GM23248 (cell line): ENCODE measurements around the gene AACS. TPM values are rescaled to one million over a fixed set of nuclear protein-coding genes. Genes with fewer than 3 reads are reported as not detected.

Experiments
- DNase-seq: peaks from one replicate; pipeline ENCODE4 v3.0.0-alpha.2; 2015
- H2AFZ ChIP-seq: fragments of 200-600 bp; sonication (generic); 2 replicates; pipeline ENCODE4 v1.6.1; 2016; ENCODE audit warnings: antibody characterized with exemption
- H3F3A ChIP-seq: fragments of 200-600 bp; sonication (generic); 2 replicates; pipeline ENCODE4 v1.6.1; 2016; ENCODE audit warnings: mild to moderate bottlenecking, antibody characterized with exemption, mixed run types; ENCODE audit not compliant: insufficient read depth
- H3K27ac ChIP-seq: fragments of 200-600 bp; sonication (generic); 2 replicates; pipeline ENCODE4 v1.5.1; 2016; ENCODE audit warnings: mild to moderate bottlenecking
- H3K27me3 ChIP-seq: fragments of 200-600 bp; sonication (generic); replicated peaks from 2 replicates; pipeline ENCODE4 v1.6.1; 2016; ENCODE audit warnings: mild to moderate bottlenecking; ENCODE audit not compliant: insufficient read depth
- H3K36me3 ChIP-seq: fragments of 200-600 bp; sonication (generic); 2 replicates; pipeline ENCODE4 v1.6.1; 2016; ENCODE audit warnings: low read depth, mild to moderate bottlenecking
- H3K4me1 ChIP-seq: fragments of 200-600 bp; sonication (generic); 2 replicates; pipeline ENCODE4 v1.6.1; 2016; ENCODE audit warnings: mild to moderate bottlenecking; ENCODE audit not compliant: insufficient read depth
- H3K4me2 ChIP-seq: fragments of 200-600 bp; sonication (generic); one replicate; pipeline ENCODE4 v1.6.1; 2016; ENCODE audit warnings: mild to moderate bottlenecking; ENCODE audit not compliant: unreplicated experiment
- H3K4me3 ChIP-seq: fragments of 200-600 bp; sonication (generic); 2 replicates; pipeline ENCODE4 v1.5.1; 2016; ENCODE audit warnings: mild to moderate bottlenecking
- H3K79me2 ChIP-seq: fragments of 200-600 bp; sonication (generic); 2 replicates; pipeline ENCODE4 v1.6.1; 2016; ENCODE audit warnings: mild to moderate bottlenecking; ENCODE audit not compliant: insufficient read depth
- H3K9ac ChIP-seq: fragments of 200-600 bp; sonication (generic); 2 replicates; pipeline ENCODE4 v1.6.1; 2016; ENCODE audit warnings: mild to moderate bottlenecking
- H3K9me2 ChIP-seq: fragments of 200-600 bp; sonication (generic); 2 replicates; pipeline ENCODE4 v1.6.1; 2016; ENCODE audit warnings: mixed run types, mild to moderate bottlenecking, moderate library complexity; ENCODE audit not compliant: insufficient read depth
- H3K9me3 ChIP-seq: fragments of 200-600 bp; sonication (generic); one replicate; pipeline ENCODE4 v1.6.1; 2017; ENCODE audit warnings: low read depth
- H4K20me1 ChIP-seq: fragments of 200-600 bp; sonication (generic); 2 replicates; pipeline ENCODE4 v1.6.0; 2016; ENCODE audit not compliant: insufficient read depth
- EZH2 ChIP-seq: fragments of 200-600 bp; sonication (generic); IDR thresholded peaks from 2 replicates; pipeline ENCODE4 v1.6.1; 2018; ENCODE audit warnings: antibody characterized with exemption, mild to moderate bottlenecking; ENCODE audit not compliant: insufficient read depth, poor library complexity, severe bottlenecking
- EZH2phosphoT487 ChIP-seq: fragments of 200-600 bp; sonication (generic); IDR thresholded peaks from 2 replicates; pipeline ENCODE4 v1.6.1; 2018; ENCODE audit warnings: antibody characterized with exemption, moderate library complexity, mild to moderate bottlenecking, low read depth; ENCODE audit not compliant: insufficient read depth
- WGBS, 2 experiments: methylation state at CpG; one replicate each; pipeline ENCODE4 v1.1.6; 2015 to 2017; ENCODE audit warnings: low lambda C conversion rate in 2 of 2, low coverage in 1 of 2; ENCODE audit errors: missing lambda C conversion rate in 2 of 2; 5-methylcytosine and 5-hydroxymethylcytosine counted together
- in situ Hi-C: fragments of 300-500 bp; cut with MboI; formaldehyde crosslinking; loops from 2 replicates; pipeline ENCODE4 v1.15.0; 2020
- polyA plus RNA-seq: library from polyadenylated mRNA; unstranded; fragments of >200 nt; fragmentation: Nextera tagmentation; extraction: Ambion mirVana; gene quantifications from 2 replicates; pipeline ENCODE4 v1.2.1, GENCODE V29; 2016
- total RNA-seq: library from RNA; depleted of rRNA; stranded (reverse); fragments of >200 nt; shearing (Covaris generic); gene quantifications from 2 replicates; pipeline ENCODE4 v1.2.3, GENCODE V29; 2014

The AACS gene
- total and polyA plus RNA-seq, 2 experiments from 2014 or later, result 14.7 to 16.9 TPM

- 65 to 73% methylated on average over 11 of the region's 11 CpGs for WGBS, 2 experiments
- Histone ChIP-seq H4K20me1 (no peaks in the 10 kb centered on the region), H3K79me2 (no peaks in the 10 kb centered on the region), H3K27ac (no peak overlapping the region), H2AFZ (no peak overlapping the region), H3K9me2 (no peaks in the 10 kb centered on the region), H3K9ac (no peak overlapping the region), H3F3A (no peaks in the 10 kb centered on the region), H3K4me1 (peaks cover 3% of the 10 kb centered on the region; the same call in 1 of the 2 replicates), H3K4me3 (no peak overlapping the region), H3K4me2 (no peak overlapping the region), H3K36me3 (no peaks in the 10 kb centered on the region), H3K27me3 (no peaks in the 10 kb centered on the region), H3K9me3 (no peaks in the 10 kb centered on the region)
- no peak for DNase-seq
- in situ Hi-C loops, result no loop called here
- TF ChIP-seq EZH2 (no peak), EZH2phosphoT487 (no peak)
Measured at GRCh38 chr12:125149160-125150108, 84.2 kb downstream of the AACS start.

- no peak overlapping the region for H2AFZ ChIP-seq
Measured at GRCh38 chr12:125151284-125151683, 86.0 kb downstream of the AACS start.

GRCh38 chr12:125152463-125152862 lies 87.2 kb downstream of the AACS start:
- Histone ChIP-seq H3K9ac (no peak overlapping the region), H3F3A (no peaks in the 10 kb centered on the region), H3K9me3 (no peaks in the 10 kb centered on the region), H4K20me1 (no peaks in the 10 kb centered on the region), H3K4me1 (no peaks in the 10 kb centered on the region), H3K4me2 (no peak overlapping the region), H3K27me3 (no peaks in the 10 kb centered on the region), H2AFZ (no peak overlapping the region), H3K9me2 (no peaks in the 10 kb centered on the region), H3K27ac (no peak overlapping the region), H3K36me3 (no peaks in the 10 kb centered on the region), H3K79me2 (no peaks in the 10 kb centered on the region), H3K4me3 (no peak overlapping the region)
- 47 to 53% methylated on average over 7 of the region's 7 CpGs for WGBS, 2 experiments
- in situ Hi-C loops, result no loop called here
- no peak for TF ChIP-seq EZH2
- no peak for DNase-seq

More at GRCh38 chr12:125151284-125151683, 86.0 kb downstream of the AACS start:
- in situ Hi-C loops, result no loop called here
- TF ChIP-seq EZH2phosphoT487 (no peak), EZH2 (no peak)
- Histone ChIP-seq H3K79me2 (no peaks in the 10 kb centered on the region), H3K4me2 (no peak overlapping the region), H3K27ac (no peak overlapping the region), H3K9ac (no peak overlapping the region), H3K9me3 (no peaks in the 10 kb centered on the region), H3K4me3 (no peak overlapping the region), H4K20me1 (no peaks in the 10 kb centered on the region), H3K4me1 (no peaks in the 10 kb centered on the region), H3K27me3 (no peaks in the 10 kb centered on the region), H3F3A (no peaks in the 10 kb centered on the region), H3K9me2 (no peaks in the 10 kb centered on the region), H3K36me3 (no peaks in the 10 kb centered on the region)
- DNase-seq, result no peak
- 82 to 88% methylated on average over 9 of the region's 9 CpGs for WGBS, 2 experiments

GRCh38 chr12:125155366-125155765 lies 90.1 kb downstream of the AACS start:
- H4K20me1 ChIP-seq, result no peaks in the 10 kb centered on the region
- no peaks in the 10 kb centered on the region for H3K9me2 ChIP-seq

More at GRCh38 chr12:125155366-125155765, 90.1 kb downstream of the AACS start:
- TF ChIP-seq EZH2 (no peak), EZH2phosphoT487 (no peak)
- H3K27me3 ChIP-seq, result no peaks in the 10 kb centered on the region
- DNase-seq, result no peak
- in situ Hi-C loops, result no loop called here
- H3K9me3 ChIP-seq, result no peaks in the 10 kb centered on the region
- no peaks in the 10 kb centered on the region for H3K79me2 ChIP-seq
- H3K36me3 ChIP-seq, result no peaks in the 10 kb centered on the region
- no peak overlapping the region for H3K27ac ChIP-seq
- H2AFZ ChIP-seq, result no peak overlapping the region
- 22 to 42% methylated on average over 6 of the region's 6 CpGs for WGBS, 2 experiments
- H3F3A ChIP-seq, result no peaks in the 10 kb centered on the region
- no peak overlapping the region for H3K4me2 ChIP-seq
- no peaks in the 10 kb centered on the region for H3K4me1 ChIP-seq
- H3K9ac ChIP-seq, result no peak overlapping the region
- H3K4me3 ChIP-seq, result no peak overlapping the region
